Superior temporal gyrus (tissue), 1 donor: ENCODE results near the gene OR6M1.

Source experiments
- DNase-seq: peaks from one replicate; pipeline ENCODE4 v3.0.0-alpha.2; 2016; ENCODE audit errors: extremely low spot score

Gene OR6M1

GRCh38 chr11:123806249-123806648 is at the start of gene OR6M1:
OR6M1 (minus strand) TSS chr11:123806349; CDS start chr11:123806349, 0 bp downstream.
- no peak for DNase-seq

- no peak for DNase-seq
These were observed 46.9 kb upstream of the OR6M1 start for GRCh38 chr11:123853038-123853437.

GRCh38 chr11:123852321-123852720 is 46.2 kb upstream of the OR6M1 start:
- DNase-seq = no peak

GRCh38 chr11:123851110-123851509 is 45.0 kb upstream of the OR6M1 start:
- no peak for DNase-seq

GRCh38 chr11:123841174-123841573 is 35.0 kb upstream of the OR6M1 start:
- no peak for DNase-seq

- DNase-seq = no peak
These were observed 33.0 kb upstream of the OR6M1 start for GRCh38 chr11:123839131-123839530.

- no peak for DNase-seq
These were observed 32.5 kb upstream of the OR6M1 start for GRCh38 chr11:123838659-123839058.

GRCh38 chr11:123838199-123838598 is 32.0 kb upstream of the OR6M1 start:
- DNase-seq = no peak

GRCh38 chr11:123833095-123833494 is 26.9 kb upstream of the OR6M1 start:
- DNase-seq = no peak

- DNase-seq = no peak
These were observed 23.6 kb upstream of the OR6M1 start for GRCh38 chr11:123829745-123830144.

- no peak for DNase-seq
These were observed 16.4 kb upstream of the OR6M1 start for GRCh38 chr11:123822599-123822998.

- DNase-seq = no peak
These were observed 15.9 kb upstream of the OR6M1 start for GRCh38 chr11:123822032-123822431.

GRCh38 chr11:123815122-123815521 is 9.0 kb upstream of the OR6M1 start:
- no peak for DNase-seq

GRCh38 chr11:123801765-123802164 is 4.4 kb downstream of the OR6M1 start:
- DNase-seq = no peak

GRCh38 chr11:123800036-123800435 is 6.1 kb downstream of the OR6M1 start:
- no peak for DNase-seq

GRCh38 chr11:123799438-123799837 is 6.7 kb downstream of the OR6M1 start:
- no peak for DNase-seq

- DNase-seq = no peak
These were observed 7.5 kb downstream of the OR6M1 start for GRCh38 chr11:123798513-123799252.

GRCh38 chr11:123798079-123798478 is 8.1 kb downstream of the OR6M1 start:
- no peak for DNase-seq

GRCh38 chr11:123797541-123797940 is 8.6 kb downstream of the OR6M1 start:
- DNase-seq = no peak

- no peak for DNase-seq
These were observed 9.0 kb downstream of the OR6M1 start for GRCh38 chr11:123797114-123797513.

- no peak for DNase-seq
These were observed 9.9 kb downstream of the OR6M1 start for GRCh38 chr11:123796226-123796625.

- DNase-seq = no peak
These were observed 22.6 kb downstream of the OR6M1 start for GRCh38 chr11:123783536-123783935.

- no peak for DNase-seq
These were observed 27.6 kb downstream of the OR6M1 start for GRCh38 chr11:123778511-123778910.
